GM18502 (cell line): ENCODE measurements around the gene HERC3.

Source experiments
- ATAC-seq: cut with Tn5 transposase; IDR thresholded peaks from one replicate; pipeline ENCODE4 v1.9.1; 2021; ENCODE audit warnings: mild to moderate bottlenecking; ENCODE audit not compliant: unreplicated experiment, poor library complexity

HERC3 gene

GRCh38 chr4:88706574-88706973, 114.3 kb downstream of the HERC3 start:
- no peak for ATAC-seq

- ATAC-seq = no peak
Observed at GRCh38 chr4:88709989-88710388, 117.7 kb downstream of the HERC3 start.

GRCh38 chr4:88713782-88714181, 121.5 kb downstream of the HERC3 start:
- no peak for ATAC-seq

- no peak for ATAC-seq
Observed at GRCh38 chr4:88718098-88718497, 125.8 kb downstream of the HERC3 start.

GRCh38 chr4:88719381-88719780, 127.1 kb downstream of the HERC3 start:
- ATAC-seq = no peak

- no peak for ATAC-seq
Observed at GRCh38 chr4:88720451-88721428, 128.5 kb downstream of the HERC3 start.

GRCh38 chr4:88722276-88722780, 130.0 kb downstream of the HERC3 start:
- ATAC-seq = no peak

GRCh38 chr4:88722828-88723227, 130.5 kb downstream of the HERC3 start:
- ATAC-seq = no peak

GRCh38 chr4:88724406-88724805, 132.1 kb downstream of the HERC3 start:
- no peak for ATAC-seq

GRCh38 chr4:88725143-88725542, 132.9 kb downstream of the HERC3 start:
- no peak for ATAC-seq

GRCh38 chr4:88725986-88726385, 133.7 kb downstream of the HERC3 start:
- ATAC-seq = no peak

GRCh38 chr4:88728146-88728545, 135.9 kb downstream of the HERC3 start:
- ATAC-seq = no peak

GRCh38 chr4:88729146-88729760, 137.0 kb downstream of the HERC3 start:
- no peak for ATAC-seq

- ATAC-seq = no peak
Observed at GRCh38 chr4:88730811-88731210, 138.5 kb downstream of the HERC3 start.

- no peak for ATAC-seq
Observed at GRCh38 chr4:88731381-88731780, 139.1 kb downstream of the HERC3 start.

GRCh38 chr4:88732714-88733368, 140.6 kb downstream of the HERC3 start:
- no peak for ATAC-seq

GRCh38 chr4:88734403-88734949, 142.2 kb downstream of the HERC3 start:
- ATAC-seq = no peak

- no peak for ATAC-seq
Observed at GRCh38 chr4:88735564-88735963, 143.3 kb downstream of the HERC3 start.

GRCh38 chr4:88736264-88736663, 144.0 kb downstream of the HERC3 start:
- ATAC-seq = no peak

- peak; percentile 97 for ATAC-seq
Observed at GRCh38 chr4:88737307-88737941, 145.1 kb downstream of the HERC3 start.
